Tibial nerve (tissue), 4 donors: ENCODE measurements around the gene MST1R. TPM values are rescaled to one million over a fixed set of nuclear protein-coding genes. Genes with fewer than 3 reads are reported as not detected.

Experiments
- small RNA-seq: library from RNA; depleted of rRNA; stranded (forward); fragments of <200 nt; gene quantifications from one replicate; pipeline ENCODE3, GENCODE V24; 2016
- total RNA-seq, 4 donors: library from RNA; depleted of rRNA; stranded (reverse); fragments of >200 nt; gene quantifications; one replicate each; pipeline ENCODE4 v1.1.0, GENCODE V29; 2016

Gene MST1R
- total RNA-seq, 4 donors from 2014 or later = 1.0 to 2.8 (median 2.3) TPM

Small RNA genes lying within 50 kb of the gene (small RNA-seq; reads per million reads assigned to genes)
- gene RN7SL217P = not detected

Other genes with a start within 250 kb of the MST1R start
- gene APEH, start 229.5 kb downstream of the MST1R start, total RNA-seq = 10 to 100 TPM; 64.0 to 77.7 (median 65.8) TPM
- gene MST1, start 214.4 kb downstream of the MST1R start, total RNA-seq = 10 to 100 TPM; 11.7 to 23.7 (median 17.0) TPM
- 10 to 100 TPM; 32.9 to 64.7 (median 39.1) TPM for gene RNF123, start 214.3 kb downstream of the MST1R start, total RNA-seq
- 1 to 10 TPM in 2 of 4 donors, not detected in 2; 2.1 to 4.2 TPM for gene AMIGO3, start 184.2 kb downstream of the MST1R start, total RNA-seq
- gene GMPPB, start 179.9 kb downstream of the MST1R start, total RNA-seq = 10 to 100 TPM; 17.3 to 31.4 (median 25.3) TPM
- gene IP6K1, start 117.3 kb downstream of the MST1R start, total RNA-seq = 10 to 100 TPM; 43.2 to 77.5 (median 50.7) TPM
- 1 to 10 TPM in 2 of 4 donors, not detected in 2; 1.3 to 1.4 TPM for gene CDHR4, start 104.0 kb downstream of the MST1R start, total RNA-seq
- 10 to 100 TPM in 1 of 4 donors, 1 to 10 TPM in 2, under 1 TPM in 1; 0.60 to 10.3 (median 8.0) TPM for gene INKA1, start 100.6 kb downstream of the MST1R start, total RNA-seq
- 10 to 100 TPM; 47.9 to 68.4 (median 66.9) TPM for gene UBA7, start 89.9 kb downstream of the MST1R start, total RNA-seq
- gene TRAIP, start 47.3 kb downstream of the MST1R start, total RNA-seq = 10 to 100 TPM in 1 of 4 donors, 1 to 10 TPM in 3; 1.5 to 12.2 (median 2.8) TPM
- not detected for gene CAMKV, start 34.0 kb downstream of the MST1R start, total RNA-seq
- gene MON1A, start 25.9 kb upstream of the MST1R start, total RNA-seq = 10 to 100 TPM in 3 of 4 donors, 1 to 10 TPM in 1; 6.9 to 18.8 (median 15.8) TPM
- gene RBM6, start 36.3 kb upstream of the MST1R start, total RNA-seq = 100 to 1,000 TPM; 106 to 182 (median 158) TPM
- gene RBM5, start 185.0 kb upstream of the MST1R start, total RNA-seq = 100 to 1,000 TPM; 229 to 286 (median 260) TPM